ENCODE results near the gene RBBP9. TPM values are rescaled to one million over a fixed set of nuclear protein-coding genes. Genes with fewer than 3 reads are reported as not detected.
A peak's percentile ranks its signal among the peaks of the same experiment; 100 is the strongest.
"Not testable (repeated sequence)": the region's sequence is repeated elsewhere in the genome, so short reads cannot be mapped to it uniquely, and the experiment has no call there.

The RBBP9 gene
- polyA plus RNA-seq, 12 donors, result 10.6 to 19.5 (median 12.3) TPM; not detected in 1

- peak; percentile 97 for DNase-seq
These were observed 10.5 kb upstream of the RBBP9 start, which contains the start of gene SEC23B for GRCh38 chr20:18507218-18508191. Gene SEC23B, plus strand, starts transcription at chr20:18507940. Its CDS starts 2,896 bp downstream, at chr20:18510836.

GRCh38 chr20:18506744-18507143 is 9.7 kb upstream of the RBBP9 start:
- DNase-seq, result no peak

GRCh38 chr20:18504479-18505060 is 7.5 kb upstream of the RBBP9 start:
- DNase-seq, result no peak

- not testable (repeated sequence) for DNase-seq
These were observed 4.6 kb upstream of the RBBP9 start for GRCh38 chr20:18501672-18502071.

DNA sequence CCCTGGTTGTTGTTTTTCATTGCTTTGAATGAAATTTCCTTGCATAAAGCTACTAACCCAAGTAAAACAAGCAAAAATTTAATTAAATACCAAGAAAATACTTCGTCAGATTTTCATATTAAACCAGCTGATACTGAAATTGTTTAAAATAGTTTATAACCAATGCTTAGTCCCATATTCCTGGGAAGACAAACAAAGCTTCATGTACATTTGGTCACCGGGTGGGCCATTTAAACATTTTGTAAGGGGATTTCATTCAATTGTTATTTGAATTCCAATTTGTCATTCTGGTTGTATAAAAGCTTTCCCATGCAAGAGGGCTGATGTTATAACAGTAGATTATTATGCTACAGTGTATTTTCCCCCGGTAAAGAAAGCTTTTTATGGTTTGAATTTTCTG is 578 bp upstream of the RBBP9 start:
- no peak for DNase-seq

DNA sequence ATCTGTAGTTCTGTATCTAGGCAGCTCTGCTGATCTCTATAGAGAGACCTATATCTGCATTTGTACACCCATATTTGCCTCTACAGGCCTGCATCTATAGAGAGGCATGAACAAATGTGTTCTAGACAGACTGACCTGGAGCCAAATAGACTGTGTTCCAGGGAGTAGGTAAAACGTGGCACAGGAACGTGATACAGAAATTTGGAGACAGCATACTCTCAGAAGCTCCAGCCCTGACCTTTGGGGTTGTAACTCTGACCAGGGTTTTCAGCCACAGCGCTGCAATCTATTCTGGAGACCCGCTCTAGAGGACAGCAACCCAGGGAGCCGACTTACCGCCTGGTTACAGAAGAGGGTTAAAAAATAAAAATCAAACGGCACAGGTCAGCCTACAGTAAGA is 983 bp downstream of the RBBP9 start:
- no peak for DNase-seq

GRCh38 chr20:18488301-18488700 is 8.7 kb downstream of the RBBP9 start:
- DNase-seq, result no peak

- no peak for DNase-seq
These were observed 15.4 kb downstream of the RBBP9 start for GRCh38 chr20:18481596-18481995.

DNA sequence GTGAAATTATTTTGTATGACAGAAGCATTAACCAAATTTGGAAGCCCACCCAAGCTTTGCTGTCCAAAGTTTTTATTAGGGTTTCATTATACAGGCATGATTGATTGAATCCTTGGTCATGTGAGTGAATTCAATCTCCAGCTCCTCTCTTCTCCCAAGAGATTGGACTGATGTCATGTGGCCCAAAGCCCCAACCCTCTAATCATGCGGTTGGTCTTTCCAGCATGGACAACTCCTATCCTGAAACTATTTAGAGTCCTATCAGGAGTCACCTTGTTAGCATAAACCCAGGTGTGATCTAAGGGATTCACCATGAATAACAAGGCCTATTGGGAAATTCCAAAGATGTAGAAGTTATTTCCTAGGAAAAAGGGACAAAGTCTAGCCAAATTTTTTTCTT is 19.2 kb downstream of the RBBP9 start:
- no peak for DNase-seq

DNA sequence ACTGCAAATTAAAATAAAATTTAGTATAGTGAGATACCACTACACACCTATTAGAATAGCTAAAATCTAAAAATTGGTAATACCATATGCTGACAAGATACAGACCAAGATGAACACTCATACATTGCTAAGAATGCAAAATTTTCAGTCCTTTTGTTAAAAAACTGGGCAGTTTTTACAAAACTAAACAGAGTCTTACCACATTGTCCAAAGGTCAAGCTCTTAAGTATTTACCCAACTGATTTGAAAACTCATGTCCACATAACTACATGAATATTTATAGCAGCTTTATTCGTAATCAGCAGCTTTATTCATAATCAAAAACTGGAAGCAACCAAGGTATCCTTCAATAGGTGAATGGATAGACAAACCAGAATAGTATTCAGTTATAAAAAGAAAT is 19.8 kb downstream of the RBBP9 start:
- DNase-seq, result no peak

DNA sequence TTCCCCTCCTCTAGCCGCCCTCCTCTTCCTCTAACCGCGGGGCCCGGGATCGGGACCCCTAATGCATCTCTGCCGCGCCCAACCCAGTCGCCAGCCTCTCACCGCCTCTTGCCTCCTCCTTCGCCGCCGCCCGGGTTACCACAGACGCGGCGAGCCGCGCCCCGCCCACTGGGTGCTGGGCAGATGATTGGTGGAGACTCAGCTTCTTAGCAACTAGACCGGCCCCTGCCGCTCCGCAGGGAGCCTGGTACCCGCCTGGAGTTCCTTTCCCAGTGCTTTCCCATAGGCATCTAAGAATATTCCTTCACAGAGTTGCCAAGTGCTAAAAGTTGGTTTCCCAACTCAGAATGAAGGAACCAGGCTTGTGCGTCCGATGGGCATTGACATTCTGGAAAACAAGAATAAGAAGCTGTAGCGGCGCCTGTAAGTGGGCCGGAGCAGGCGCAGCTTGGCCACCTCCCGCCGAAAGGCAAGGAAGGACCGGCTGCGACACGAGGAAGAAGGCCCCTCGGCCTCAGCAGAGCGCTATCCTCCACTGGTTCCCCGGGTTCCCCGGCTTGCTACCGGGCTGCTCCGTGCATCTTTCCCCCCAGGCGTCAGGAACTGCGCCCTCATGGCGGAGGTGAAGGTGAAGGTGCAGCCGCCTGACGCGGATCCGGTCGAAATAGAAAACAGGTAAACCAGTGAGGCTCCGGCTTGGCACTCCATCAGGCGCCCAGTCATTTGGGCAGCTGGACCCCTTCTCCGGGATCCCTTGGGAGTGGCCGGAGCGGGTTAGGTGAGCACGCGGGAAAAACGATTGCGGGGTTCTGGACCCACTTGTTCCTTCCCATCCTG is 29.9 kb downstream of the RBBP9 start, which contains the start of the genes DZANK1 and POLR3F:
DZANK1 (minus strand) TSS at position 137 of the 837 bp plus-strand sequence. CDS start 1,672 bp downstream, outside the sequence.
POLR3F (plus strand) TSS at position 497 of the 837 bp plus-strand sequence; CDS start at position 614, 117 bp downstream.
- peak; percentile 96 for DNase-seq

DNA sequence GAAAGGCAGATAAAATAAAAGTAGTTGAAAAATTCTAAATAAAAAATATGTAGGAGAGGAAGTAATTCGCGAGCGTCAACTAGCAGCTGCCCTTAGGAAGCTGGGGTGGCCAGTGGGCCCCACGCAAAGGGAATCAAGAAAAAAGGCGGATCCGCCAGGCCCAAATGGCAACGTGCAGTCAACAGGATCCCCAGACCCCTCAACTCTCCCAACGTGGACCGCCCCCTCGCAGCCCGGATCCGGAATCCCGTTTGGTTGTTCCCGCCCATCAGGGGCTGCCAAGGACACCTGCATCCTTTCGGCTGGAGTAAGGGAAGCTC is 30.5 kb downstream of the RBBP9 start:
- no peak for DNase-seq

- DNase-seq, result no peak
These were observed 31.4 kb downstream of the RBBP9 start for GRCh38 chr20:18465536-18466200.

DNA sequence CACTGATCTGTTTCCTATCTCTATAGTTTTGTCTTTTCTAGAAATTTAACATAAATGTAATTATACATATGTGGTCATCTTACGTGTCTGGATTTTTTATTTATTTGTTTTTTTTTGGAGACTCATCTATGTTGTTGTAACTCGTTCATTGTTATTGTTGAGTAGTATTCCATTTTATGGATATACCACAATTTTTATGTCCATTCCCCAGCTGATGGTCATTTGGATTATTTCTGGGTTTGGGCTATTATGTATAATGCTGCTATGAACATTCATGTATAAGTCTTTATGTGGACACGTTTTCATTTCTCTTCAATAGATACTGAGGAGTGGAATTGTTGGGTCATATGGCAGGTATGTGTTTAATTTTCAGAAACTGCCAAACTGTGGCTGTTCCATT is 40.4 kb downstream of the RBBP9 start:
- no peak for DNase-seq

DNA sequence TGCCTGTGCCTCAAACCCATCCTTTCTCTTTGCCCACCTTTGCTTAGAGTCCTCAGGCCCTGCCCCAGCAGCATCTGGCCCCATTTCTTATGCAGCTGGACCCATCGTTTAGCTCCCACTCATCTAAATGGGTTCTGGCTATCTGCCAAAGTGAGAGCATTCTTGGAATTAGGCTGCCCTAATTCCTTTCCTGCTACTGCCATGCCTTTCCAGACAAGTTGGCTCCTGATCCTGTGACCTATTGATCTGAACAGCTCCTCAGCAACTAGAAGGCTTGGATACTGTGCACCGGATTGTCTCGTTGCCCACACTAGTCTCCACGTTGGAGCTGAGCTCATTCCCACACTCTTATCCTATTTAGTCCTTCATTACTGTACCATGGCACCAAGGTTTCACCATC is 53.1 kb downstream of the RBBP9 start:
- no peak for DNase-seq

DNA sequence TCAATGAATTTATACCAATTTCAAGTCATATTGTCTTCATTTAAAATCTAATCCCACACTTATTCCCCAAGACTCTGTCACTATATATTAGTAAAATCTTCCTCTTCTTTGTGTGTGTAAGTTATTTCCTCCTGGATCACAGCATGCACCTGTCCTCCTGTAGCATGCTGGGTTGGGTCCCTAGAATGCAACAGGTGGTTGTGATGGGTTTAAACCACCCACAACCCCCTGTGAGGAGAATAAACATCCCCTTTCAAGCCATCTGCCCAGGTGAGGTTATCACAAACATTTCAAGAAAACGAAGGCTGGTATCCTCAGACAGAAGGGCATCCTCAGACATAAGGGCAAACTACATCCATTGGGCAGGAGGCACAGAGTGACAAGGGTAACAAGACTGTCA is 56.6 kb downstream of the RBBP9 start:
- no peak for DNase-seq

DNA sequence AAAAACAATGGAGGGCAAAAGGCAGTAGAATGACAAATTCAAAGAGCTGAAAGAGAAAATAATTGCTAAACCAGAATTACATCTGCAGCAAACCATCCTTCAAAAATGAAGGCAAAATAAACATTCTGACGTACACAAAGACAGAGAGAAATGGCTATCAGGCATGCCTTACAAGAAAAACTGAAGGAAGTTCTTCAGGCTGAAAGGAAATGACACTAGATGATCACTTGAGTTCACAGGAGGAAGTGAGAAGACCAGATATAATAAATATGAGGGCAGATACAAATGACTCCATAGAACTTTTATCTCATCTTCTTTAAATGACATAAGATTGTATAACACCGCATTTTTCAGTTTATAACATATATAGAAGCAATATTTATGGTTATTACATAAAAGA is 60.2 kb downstream of the RBBP9 start:
- no peak for DNase-seq

Data from muscle of arm (tissue), 12 donors.